Ramos (cell line): ENCODE results near the gene CD48.
"Not testable (repeated sequence)": the region's sequence is repeated elsewhere in the genome, so short reads cannot be mapped to it uniquely, and the experiment has no call there.

Experiments
- in situ Hi-C: fragments of 300-500 bp; cut with MboI; formaldehyde crosslinking; loops from one replicate; pipeline ENCODE4 v1.14.3; 2022; ENCODE audit warnings: low sequenced_read_pairs; ENCODE audit not compliant: unreplicated experiment

The CD48 gene

DNA sequence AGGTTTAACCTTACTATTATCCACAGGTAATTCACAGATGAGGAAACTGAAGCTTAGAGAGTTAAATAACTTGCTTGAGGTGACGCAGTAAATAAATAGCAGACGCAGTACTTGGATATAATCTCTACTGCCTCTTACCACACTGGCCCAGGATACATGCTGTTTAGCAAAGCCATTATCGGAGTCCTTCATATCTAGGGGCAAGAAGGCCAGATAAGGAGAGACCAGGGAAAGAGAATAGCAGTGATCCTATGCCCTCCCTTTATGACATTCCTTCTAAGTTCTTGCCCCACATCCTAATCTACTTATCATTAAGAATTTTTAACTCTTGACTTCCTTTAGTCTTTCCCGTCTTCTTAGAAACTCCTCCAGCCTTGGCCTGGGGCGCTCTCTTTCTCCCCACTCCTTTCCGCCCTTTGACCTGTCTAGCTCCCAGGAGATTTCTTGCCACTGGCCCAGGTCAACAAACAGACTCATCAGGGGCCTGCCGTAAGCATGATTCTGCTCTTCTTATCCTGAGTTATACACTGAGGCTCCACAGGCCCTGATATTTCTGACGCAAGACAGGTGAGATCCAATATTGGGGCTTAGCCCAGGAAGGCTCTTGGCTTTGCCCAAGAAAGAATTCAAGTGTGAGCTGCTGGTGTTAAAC, 53.3 kb downstream of the CD48 start:
- in situ Hi-C loops = no loop called here

DNA sequence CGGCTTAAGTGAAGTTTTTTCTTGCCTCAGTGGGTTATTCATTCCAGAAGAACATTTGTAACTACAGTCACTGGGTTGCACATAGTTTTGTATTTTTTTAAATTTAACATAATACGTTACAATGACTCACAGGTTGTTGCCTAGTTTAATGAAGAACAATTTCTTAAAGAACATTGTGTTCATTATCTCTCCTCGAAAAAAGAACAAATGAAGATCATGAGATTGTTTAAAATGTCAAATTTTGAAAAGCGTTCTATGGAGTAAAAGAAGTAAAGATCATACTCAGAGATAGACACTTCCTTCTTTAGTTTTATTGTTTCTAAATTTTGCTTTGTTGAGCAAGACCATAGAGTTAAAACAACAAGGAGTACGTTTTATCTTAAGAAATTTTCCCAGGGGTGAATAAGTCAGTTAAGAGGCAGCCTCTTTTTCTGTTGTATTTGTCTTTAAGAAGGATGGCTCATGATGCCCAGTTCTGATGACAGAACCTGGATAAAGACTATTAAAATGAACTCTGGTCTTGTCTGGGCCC, 54.3 kb downstream of the CD48 start:
- in situ Hi-C loops = no loop called here

DNA sequence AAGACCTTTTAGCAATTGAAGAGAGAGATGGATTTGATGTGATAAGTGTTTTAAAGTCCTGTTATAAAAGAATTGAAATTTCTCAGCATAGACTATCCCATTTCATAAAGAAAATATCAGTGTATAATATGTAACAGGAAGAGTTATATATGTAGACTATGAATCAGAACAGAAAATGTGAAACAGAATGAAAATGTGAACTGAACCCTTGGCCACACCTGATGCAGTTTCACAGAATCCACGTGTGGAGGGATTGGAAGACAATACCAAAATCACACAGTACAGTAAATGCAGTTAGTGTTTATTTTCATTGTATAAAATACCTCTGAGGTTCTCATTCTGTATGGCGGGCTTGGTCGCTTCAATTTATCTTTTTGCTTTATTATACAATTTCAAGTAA, 54.9 kb downstream of the CD48 start:
- in situ Hi-C loops = no loop called here

DNA sequence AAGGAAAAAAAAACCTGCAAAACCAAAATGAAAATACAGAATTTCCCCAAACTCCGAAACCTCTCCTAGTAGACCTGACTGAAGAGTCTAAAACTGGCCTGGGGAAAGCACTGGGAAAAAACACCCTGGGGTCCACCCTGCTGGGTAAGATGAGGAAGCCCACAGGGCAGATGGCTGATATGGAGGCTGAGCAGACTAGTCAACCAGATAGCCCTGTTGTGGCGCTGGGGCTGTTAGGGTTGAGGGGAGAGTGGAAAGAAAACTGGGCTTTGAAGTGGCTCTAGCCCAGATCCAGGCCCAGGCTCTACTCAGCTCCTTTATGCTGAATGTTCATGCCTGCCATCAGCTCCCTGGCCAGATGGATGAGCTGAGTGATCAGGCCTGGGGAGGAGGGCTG, 58.0 kb downstream of the CD48 start:
- in situ Hi-C loops = no loop called here

DNA sequence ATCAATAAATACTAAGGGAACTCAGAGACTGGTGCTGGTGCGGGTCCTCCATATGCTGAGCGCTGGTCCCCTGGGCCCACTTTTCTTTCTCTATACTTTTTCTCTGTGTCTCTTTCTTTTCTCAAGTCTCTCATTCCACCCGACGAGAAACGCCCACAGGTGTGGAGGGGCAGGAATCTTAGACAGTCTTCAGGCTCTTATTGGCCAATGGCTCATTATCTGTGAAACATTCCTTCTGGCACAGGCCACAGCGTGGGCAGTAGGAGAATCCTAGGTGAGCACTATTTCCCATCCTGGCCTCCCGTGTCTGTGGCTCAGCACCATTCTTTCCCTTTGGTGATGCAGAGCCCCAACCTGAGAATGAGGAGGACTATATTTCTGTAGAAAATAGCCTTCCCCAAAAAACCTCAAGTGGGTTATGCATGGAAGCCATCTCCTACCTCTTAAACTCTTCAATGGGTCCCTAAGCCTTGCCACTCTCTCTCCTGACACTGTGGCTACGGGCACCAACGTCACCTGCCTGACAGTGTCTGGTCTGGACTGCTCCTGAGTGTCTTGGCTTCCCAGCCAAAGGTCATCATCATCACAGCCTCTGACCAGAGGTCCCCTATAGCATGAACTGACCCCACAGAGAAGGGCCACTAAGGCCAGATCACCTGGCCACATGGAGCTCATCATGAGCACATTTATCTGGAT, 58.5 kb downstream of the CD48 start:
- in situ Hi-C loops = no loop called here

DNA sequence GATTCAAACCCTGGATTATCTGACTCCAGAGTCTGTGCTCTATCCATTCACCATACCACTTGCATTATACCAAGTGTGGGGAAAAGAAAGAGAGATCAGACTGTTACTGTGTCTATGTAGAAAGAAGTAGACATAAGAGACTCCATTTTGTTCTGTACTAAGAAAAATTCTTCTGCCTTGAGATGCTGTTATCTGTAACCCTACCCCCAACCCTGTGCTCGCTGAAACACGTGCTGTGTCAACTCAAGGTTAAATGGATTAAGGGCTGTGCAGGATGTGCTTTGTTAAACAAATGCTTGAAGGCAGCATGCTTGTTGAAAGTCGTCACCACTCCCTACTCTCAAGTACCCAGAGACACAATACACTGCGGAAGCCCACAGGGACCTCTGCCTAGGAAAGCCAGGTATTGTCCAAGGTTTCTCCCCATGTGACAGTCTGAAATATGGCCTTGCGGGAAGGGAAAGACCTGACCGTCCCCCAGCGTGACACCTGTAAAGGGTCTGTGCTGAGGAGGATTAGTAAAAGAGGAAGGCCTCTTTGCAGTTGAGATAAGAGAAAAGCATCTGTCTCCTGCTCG, 59.5 kb downstream of the CD48 start:
- in situ Hi-C loops = not testable (repeated sequence)

DNA sequence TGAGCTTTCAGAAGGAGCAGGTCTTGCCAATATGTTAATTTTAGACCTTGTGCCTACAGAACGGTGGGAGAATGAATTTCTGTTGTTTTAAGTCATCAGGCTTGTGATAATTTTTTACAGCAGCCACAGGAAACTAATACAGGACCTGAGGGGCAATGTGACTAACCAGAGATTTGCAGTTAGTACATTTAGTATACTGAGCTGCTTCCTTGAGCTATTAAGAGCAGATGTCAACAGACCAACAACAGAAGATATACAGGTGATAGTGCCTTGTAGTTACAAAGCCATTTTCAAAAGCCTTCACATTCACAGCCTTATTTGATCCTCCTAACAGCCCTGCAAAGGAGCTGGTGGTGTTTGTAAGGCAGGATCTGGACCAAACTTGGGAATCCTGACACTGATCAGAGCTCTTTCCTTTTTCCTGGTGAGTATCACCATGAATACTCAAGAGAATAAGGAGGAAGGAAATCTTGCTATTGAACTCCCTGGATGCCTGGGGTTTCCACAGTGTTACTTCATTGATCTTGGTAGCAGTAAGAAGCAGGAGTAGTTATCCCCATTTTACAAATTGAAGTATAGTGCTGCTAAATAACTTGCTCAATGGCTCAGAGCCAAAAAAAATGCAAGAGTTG, 60.1 kb downstream of the CD48 start:
- in situ Hi-C loops = no loop called here

- in situ Hi-C loops = no loop called here
Observed at GRCh38 chr1:160647329-160647720, 64.3 kb downstream of the CD48 start.

GRCh38 chr1:160646711-160647328, 64.8 kb downstream of the CD48 start, which contains the start of gene SLAMF1:
Gene SLAMF1, minus strand, starts transcription at chr1:160647044. Its CDS starts 99 bp downstream, at chr1:160646945.
- in situ Hi-C loops = no loop called here

- in situ Hi-C loops = no loop called here
Observed at GRCh38 chr1:160646180-160646579, 65.4 kb downstream of the CD48 start.

DNA sequence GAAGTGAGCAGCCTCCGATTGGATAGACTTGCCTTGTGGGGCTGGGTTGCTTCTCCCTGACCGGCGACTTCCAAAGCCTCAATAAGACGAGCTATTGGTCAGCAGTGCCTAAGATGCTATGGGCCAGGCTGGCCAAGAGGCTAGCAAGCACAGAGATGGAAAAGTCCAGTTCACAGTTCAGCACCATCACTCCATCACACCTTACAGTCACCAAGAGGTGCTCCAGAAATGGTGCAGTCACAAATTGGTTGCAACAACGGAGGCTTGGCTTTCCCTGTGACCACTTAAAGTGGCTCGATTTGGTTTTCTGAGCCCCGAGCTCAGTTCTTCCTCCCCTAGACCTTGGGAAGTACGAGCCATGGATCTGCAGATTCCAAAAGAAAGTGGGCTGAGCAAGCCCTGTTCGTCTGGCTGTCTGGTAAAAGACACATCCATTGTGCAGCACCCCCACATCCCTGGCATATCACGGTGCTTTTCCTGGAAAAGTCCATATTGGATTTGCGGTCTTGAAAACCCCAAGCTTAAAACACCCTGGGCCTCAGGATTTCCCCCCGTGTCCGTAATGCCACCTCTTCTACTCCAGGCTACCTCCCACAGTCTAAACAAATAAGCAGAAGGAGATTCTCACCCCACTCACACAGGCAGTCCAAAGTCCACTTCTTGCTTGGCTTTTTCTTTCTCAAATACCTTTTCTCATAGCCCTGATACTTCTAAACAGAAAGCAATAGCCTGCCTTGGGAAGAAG, 66.1 kb downstream of the CD48 start:
- in situ Hi-C loops = no loop called here

GRCh38 chr1:160644399-160644798, 67.2 kb downstream of the CD48 start:
- in situ Hi-C loops = no loop called here

- in situ Hi-C loops = no loop called here
Observed at GRCh38 chr1:160643138-160643537, 68.5 kb downstream of the CD48 start.

- in situ Hi-C loops = no loop called here
Observed at GRCh38 chr1:160642281-160642644, 69.4 kb downstream of the CD48 start.

DNA sequence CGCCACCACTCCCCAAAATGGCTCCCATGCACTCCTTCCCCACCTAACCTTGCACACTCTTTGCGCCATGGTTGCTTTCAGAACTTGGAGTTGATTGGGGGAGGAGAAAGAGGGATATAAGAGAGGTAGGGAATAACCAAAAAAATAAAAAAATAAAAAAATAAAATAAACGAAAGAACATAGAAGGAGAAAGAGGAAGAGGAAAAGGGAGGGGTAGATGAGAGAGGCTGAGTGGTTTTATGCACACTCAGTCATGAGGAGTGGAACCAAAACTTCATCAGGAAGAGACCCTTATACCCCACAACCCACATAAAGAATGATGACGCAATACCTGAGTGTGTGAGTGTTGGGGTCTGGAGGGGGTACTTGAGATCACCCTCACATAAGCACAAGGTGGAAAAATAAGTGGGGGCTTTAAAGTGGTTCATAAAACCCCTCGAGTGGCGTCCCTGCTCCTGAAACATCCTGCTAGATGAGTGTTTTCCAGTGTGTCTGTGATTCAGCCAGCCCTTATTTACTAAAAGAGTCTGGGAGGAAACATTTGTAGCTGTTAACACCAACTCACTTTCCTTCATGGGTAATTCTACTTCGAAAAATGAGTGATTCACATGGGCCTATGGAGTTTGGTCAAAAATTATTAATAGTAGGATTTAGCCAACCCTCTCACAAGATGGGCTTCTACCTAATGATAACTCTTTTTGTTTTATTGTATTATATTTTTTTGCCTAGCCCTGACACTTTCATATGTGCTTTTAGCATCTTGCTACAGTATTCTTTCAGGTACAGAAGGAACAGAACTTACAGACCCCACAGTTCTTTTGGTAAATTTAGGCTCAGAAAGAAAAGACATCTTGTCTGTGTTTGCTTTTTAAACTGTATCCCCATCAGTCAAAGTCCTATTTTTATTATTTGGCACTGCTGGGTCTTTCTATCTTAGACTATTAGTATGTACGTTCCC, 70.0 kb downstream of the CD48 start:
- in situ Hi-C loops = no loop called here

- in situ Hi-C loops = no loop called here
Observed at GRCh38 chr1:160640359-160641123, 71.1 kb downstream of the CD48 start.

- in situ Hi-C loops = no loop called here
Observed at GRCh38 chr1:160639652-160640051, 72.0 kb downstream of the CD48 start.

DNA sequence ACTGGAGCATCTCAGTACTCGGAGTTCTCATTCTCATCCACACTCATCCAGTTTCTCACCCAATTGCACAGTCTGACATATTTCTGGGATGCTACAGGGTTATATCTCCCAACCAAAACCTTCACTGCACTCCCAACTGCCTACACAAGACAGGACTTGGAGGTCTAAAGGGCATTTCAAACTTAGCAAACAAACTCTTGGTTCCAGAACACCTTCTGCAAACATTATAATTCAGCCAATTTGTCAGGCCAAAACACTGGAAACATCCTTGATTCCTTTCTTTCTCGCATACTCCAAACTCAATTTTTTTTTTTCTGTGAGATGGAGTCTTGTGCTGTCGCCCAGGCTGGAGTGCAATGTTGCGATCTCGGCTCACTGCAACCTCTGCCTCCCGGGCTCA, 72.7 kb downstream of the CD48 start:
- in situ Hi-C loops = no loop called here
